K562 (cell line): ENCODE results near the gene UQCRC1. TPM values are rescaled to one million over a fixed set of nuclear protein-coding genes. Genes with fewer than 3 reads are reported as not detected.

Source experiments
- ATAC-seq: fragments of 200-7000 bp; cut with Tn5 transposase; 3 replicates; pipeline ENCODE4 v1.9.1; 2020; ENCODE audit warnings: moderate library complexity
- BruUV-seq: library from RNA; stranded (reverse); fragments of 400-500 nt; replicated peaks from 2 replicates; lab custom pipeline; 2021; lab: Mats Ljungman, UMichigan
- CTCF ChIA-PET: fragments of 300-600 bp; formaldehyde crosslinking; extraction: SDS; loops from one replicate; lab custom pipeline; 2021; ENCODE audit warnings: low intra/inter-chr PET ratio; lab: Yijun Ruan, JAX
- POLR2A ChIA-PET: fragments of 300-600, 350-650 bp; sonication (Branson Sonifier 250); formaldehyde crosslinking; extraction: SDS; loops from one replicate; lab custom pipeline; 2021; ENCODE audit warnings: antibody characterized with exemption, inconsistent platforms; lab: Yijun Ruan, JAX
- DNase-seq, 4 experiments: peaks; one replicate each; pipeline versions ENCODE4 v3.0.0 to v3.0.0-alpha.2; 2011 to 2018; ENCODE audit warnings: low spot score in 3 of 4, mixed read lengths in 3 of 4; ENCODE audit errors: extremely low read depth in 1 of 4
- FAIRE-seq: peaks from 2 replicates; lab custom pipeline; 2011; peaks lifted over from hg19 to GRCh38; lab: Jason Lieb, UNC
- H2AFZ ChIP-seq: 2 replicates; pipeline ENCODE4 v1.6.0; 2011; ENCODE audit warnings: low read depth, low read length, control low read depth, inconsistent platforms
- H3K27ac ChIP-seq: fragments of 200-600 bp; 3 replicates; pipeline ENCODE4 v1.8.0; 2011; ENCODE audit warnings: low read depth, mild to moderate bottlenecking, control low read depth, inconsistent platforms, low read length, moderate library complexity, mixed read lengths; ENCODE audit errors: extremely low read depth
- H3K27me3 ChIP-seq, 2 experiments: fragments of 300-600 bp in 1 of 2; 2 replicates in 1 of 2; 3 replicates in 1 of 2; pipeline versions ENCODE4 v1.6.0 to v1.8.0; 2011; ENCODE audit warnings: inconsistent platforms in 2 of 2, low read length in 2 of 2, mild to moderate bottlenecking in 1 of 2, mixed read lengths in 1 of 2, moderate library complexity in 1 of 2; ENCODE audit not compliant: control insufficient read depth in 2 of 2, insufficient read depth in 2 of 2
- H3K36me3 ChIP-seq: fragments of 300-600 bp; 3 replicates; pipeline ENCODE4 v1.8.0; 2011; ENCODE audit warnings: mild to moderate bottlenecking, low read length, inconsistent platforms; ENCODE audit not compliant: control insufficient read depth, insufficient read depth
- H3K4me1 ChIP-seq, 2 experiments: fragments of 200-600 bp in 1 of 2; replicated peaks in 1 of 2; 2 replicates in 1 of 2; 3 replicates in 1 of 2; pipeline versions ENCODE4 v1.5.1 to v1.8.0; 2011; ENCODE audit warnings: inconsistent platforms in 2 of 2, low read length in 2 of 2, mild to moderate bottlenecking in 1 of 2, mixed read lengths in 1 of 2, moderate library complexity in 1 of 2; ENCODE audit not compliant: control insufficient read depth in 2 of 2, insufficient read depth in 2 of 2
- H3K4me2 ChIP-seq: 2 replicates; pipeline ENCODE4 v1.6.1; 2011; ENCODE audit warnings: low read length, control low read depth, inconsistent platforms, mixed read lengths; ENCODE audit not compliant: insufficient read depth
- H3K4me3 ChIP-seq: fragments of 200-600 bp; sonication (generic), shearing (Covaris generic); 2 replicates; pipeline ENCODE4 v1.5.1; 2016; ENCODE audit warnings: control low read depth, inconsistent platforms
- H3K79me2 ChIP-seq: fragments of 200-600 bp; 3 replicates; pipeline ENCODE4 v1.8.0; 2011; ENCODE audit warnings: low read length, inconsistent platforms; ENCODE audit not compliant: control insufficient read depth, insufficient read depth
- H3K9ac ChIP-seq, 2 experiments: 2 replicates each; pipeline versions ENCODE4 v1.6.0 to v1.6.1; 2011; ENCODE audit warnings: low read depth in 2 of 2, low read length in 2 of 2, control low read depth in 1 of 2, inconsistent platforms in 1 of 2, mild to moderate bottlenecking in 1 of 2, mixed read lengths in 1 of 2; ENCODE audit not compliant: insufficient read depth in 1 of 2
- H3K9me1 ChIP-seq: one replicate; pipeline ENCODE4 v1.6.0; 2011; ENCODE audit warnings: inconsistent platforms, mild to moderate bottlenecking, low read length, moderate library complexity; ENCODE audit not compliant: control insufficient read depth, insufficient read depth
- H3K9me3 ChIP-seq: replicated peaks from 2 replicates; pipeline ENCODE4 v1.5.1; 2011; ENCODE audit warnings: low read depth, low read length, inconsistent platforms; ENCODE audit not compliant: control insufficient read depth, insufficient read depth
- H4K20me1 ChIP-seq: replicated peaks from 2 replicates; pipeline ENCODE4 v1.6.1; 2011; ENCODE audit warnings: low read length, inconsistent platforms, mixed read lengths; ENCODE audit not compliant: control insufficient read depth, insufficient read depth
- CBX3 ChIP-seq, 2 experiments: IDR thresholded peaks; 1 replicate in 1 of 2; 2 replicates in 1 of 2; pipeline ENCODE4 v1.6.1; 2012; ENCODE audit warnings: inconsistent platforms in 2 of 2, low read length in 2 of 2, borderline replicate concordance in 1 of 2, control low read depth in 1 of 2
- GTF2E2 ChIP-seq: fragments of 200-800 bp; sonication (Bioruptor generic); IDR thresholded peaks from 2 replicates; pipeline ENCODE4 v1.6.1; 2016; ENCODE audit warnings: missing genetic modification characterization, missing compliant biosample characterization
- NR2C1 ChIP-seq, 2 experiments: fragments of 450-650 bp; IDR thresholded peaks; 2 replicates each; pipeline ENCODE4 v1.6.1; 2017; ENCODE audit warnings: mild to moderate bottlenecking in 2 of 2, antibody characterized with exemption in 1 of 2, inconsistent platforms in 1 of 2, missing compliant biosample characterization in 1 of 2, missing genetic modification characterization in 1 of 2
- STAT5B ChIP-seq: fragments of 250-450 bp; sonication (Bioruptor Pico); IDR thresholded peaks from 2 replicates; pipeline ENCODE4 v1.8.0; 2021; ENCODE audit warnings: mild to moderate bottlenecking, inconsistent platforms
- WGBS: fragments of 100-300 bp; shearing (Covaris generic); methylation state at CpG from one replicate; pipeline ENCODE4 v1.1.6; 2016; ENCODE audit warnings: low coverage, mixed read lengths; ENCODE audit not compliant: insufficient coverage; ENCODE audit errors: missing lambda C conversion rate; 5-methylcytosine and 5-hydroxymethylcytosine counted together
- in situ Hi-C: fragments of 300-500 bp; cut with MboI; formaldehyde crosslinking; loops from 4 replicates; pipeline ENCODE4 v1.15.0; 2018; ENCODE audit warnings: inconsistent platforms, mixed read lengths
- intact Hi-C: fragments of 100-400 bp; cut with micrococcal nuclease; formaldehyde crosslinking; loops from 2 replicates; pipeline ENCODE4 v1.14.2; 2022
- polyA plus RNA-seq, 8 experiments: library from polyadenylated mRNA; depleted of rRNA in 4 of 8; stranded (reverse) in 5 of 8; unstranded in 3 of 8; fragments of >200 nt; fragmentation: Nextera tagmentation in 2 of 8; fragmentation: Illumina TruSeq in 1 of 8; extraction: Ambion mirVana in 2 of 8; extraction: Trizol in 1 of 8; gene quantifications; 2 replicates each; pipeline versions ENCODE4 v1.2.1 to v1.2.3, GENCODE V29; 2011 to 2014; ENCODE audit warnings: inconsistent platforms in 1 of 8, missing spikeins in 1 of 8
- total RNA-seq, 7 experiments: library from RNA; depleted of rRNA in 6 of 7; stranded (reverse); fragments of >200 nt in 6 of 7; fragmentation: Illumina TruSeq in 2 of 7; extraction: Trizol in 2 of 7; gene quantifications; 2 replicates each; pipeline versions ENCODE4 v1.2.1 to v1.2.3, GENCODE V29; 2011 to 2021; ENCODE audit warnings: low replicate concordance in 1 of 7

The UQCRC1 gene
- total and polyA plus RNA-seq, 9 of the 15 experiments (the other 6 are each of a cell fraction or from before 2014, with no cell fraction given) = 125 to 424 (median 268) TPM

GRCh38 chr3:48576647-48577046, 32.8 kb downstream of the UQCRC1 start:
- no TSS peak for BruUV-seq
- Histone ChIP-seq H3K36me3 (no peaks in the 10 kb centered on the region), H4K20me1 (no peaks in the 10 kb centered on the region), H3K4me3 (no peak overlapping the region), H3K9me3 (no peaks in the 10 kb centered on the region), H3K79me2 (no peaks in the 10 kb centered on the region), H3K4me2 (no peak overlapping the region), H3K4me1 (0 out of 5 replicates have a peak, but pooled peaks cover 0 to 3% of the 10 kb centered on the region in 2 experiments)
- POLR2A ChIA-PET = interaction anchor here (1.0 kb wide), 1 partner anchor 20 kb away, joined by 5 read pairs; no protein-coding TSS in a partner anchor
- intact Hi-C loops = no loop called here
- ATAC-seq = no peak
- WGBS = 17% methylated on average over 3 of the region's 4 CpGs
- no peak for DNase-seq
- TF ChIP-seq NR2C1 (IDR thresholded peaks at IDR 0.05) (peak; percentile 67), NR2C1 (tag; IDR thresholded peaks at IDR 0.05) (peak; percentile 67), CBX3 (IDR thresholded peaks at IDR 0.05; ENCODE audit: borderline replicate concordance in 1 of 2, low read length in 2 of 2) (no peak)
- TF ChIP-seq, all 486 proteins: peak for 1
- in situ Hi-C loops = no loop called here
- Histone ChIP-seq H2AFZ (no peak overlapping the region), H3K9me1 (no peaks in the 10 kb centered on the region), H3K27me3 (no peaks in the 10 kb centered on the region), H3K9ac (no peak overlapping the region), H3K27ac (no peak overlapping the region)
- CTCF ChIA-PET = no interaction called here
- FAIRE-seq = no peak

DNA sequence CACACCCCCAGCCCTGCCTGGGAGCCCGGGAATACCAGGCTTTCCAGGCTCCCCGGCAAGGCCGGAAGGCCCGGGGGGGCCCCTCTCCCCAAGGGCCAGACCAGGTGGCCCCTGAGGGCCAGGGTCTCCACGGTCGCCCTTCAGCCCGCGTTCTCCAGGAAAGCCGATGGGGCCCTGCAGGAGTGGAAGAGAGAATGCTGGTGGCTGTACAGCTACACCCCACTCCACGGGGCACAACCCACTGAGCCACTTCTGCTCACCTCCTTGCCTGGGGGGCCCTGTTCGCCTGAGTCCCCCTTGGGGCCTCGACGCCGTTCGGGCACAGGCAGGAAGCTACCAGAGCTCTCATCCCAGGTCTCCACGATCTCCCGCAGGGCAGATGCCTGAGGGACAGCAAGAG, 34.1 kb downstream of the UQCRC1 start:
- ChIA-PET CTCF (no interaction called here), POLR2A (no interaction called here)
- no peak for FAIRE-seq
- no peak overlapping the region for H3K9ac ChIP-seq
- no peak for DNase-seq
- no peaks in the 10 kb centered on the region for H3K36me3 ChIP-seq
- no peak overlapping the region for H2AFZ ChIP-seq
- no peak overlapping the region for H3K4me2 ChIP-seq
- no peak for ATAC-seq
- in situ Hi-C loops = no loop called here
- H3K79me2 ChIP-seq = no peaks in the 10 kb centered on the region
- no peak overlapping the region for H3K27ac ChIP-seq
- H3K27me3 ChIP-seq = no peaks in the 10 kb centered on the region
- TF ChIP-seq STAT5B (CRISPR knock-in tag) = no peak
- TF ChIP-seq GTF2E2 (tag) = no peak
- H3K9me1 ChIP-seq = no peaks in the 10 kb centered on the region
- WGBS = 34% methylated on average over 4 of the region's 17 CpGs
- no peak overlapping the region for H3K4me3 ChIP-seq
- H3K9me3 ChIP-seq = no peaks in the 10 kb centered on the region
- BruUV-seq = no TSS peak
- H3K4me1 ChIP-seq = 0 out of 5 replicates have a peak, but pooled peaks cover 0 to 3% of the 10 kb centered on the region in 2 experiments
- no peaks in the 10 kb centered on the region for H4K20me1 ChIP-seq
- intact Hi-C loops = no loop called here
